B cell (primary cell): Measurements from ENCODE around the gene CMTM7. TPM values are rescaled to one million over a fixed set of nuclear protein-coding genes. Genes with fewer than 3 reads are reported as not detected.
A peak's percentile ranks its signal among the peaks of the same experiment; 100 is the strongest.

Source experiments
- ATAC-seq: fragments of 200-7000 bp; cut with Tn5 transposase; one replicate; pipeline ENCODE4 v1.10.0; 2021; ENCODE audit warnings: low read depth, mild to moderate bottlenecking, moderate number of reproducible peaks, moderate library complexity
- CTCF ChIA-PET: fragments of 350-600 bp; sonication (Branson Sonifier 250); formaldehyde crosslinking; loops from one replicate; lab custom pipeline; 2021; ENCODE audit warnings: antibody characterized with exemption, inconsistent platforms; lab: Charles Lee
- POLR2A ChIA-PET: fragments of 350-600 bp; sonication (Branson Sonifier 250); formaldehyde crosslinking; loops from one replicate; lab custom pipeline; 2021; ENCODE audit warnings: antibody characterized with exemption; lab: Charles Lee
- DNase-seq: peaks from one replicate; pipeline ENCODE4 v3.0.0; 2013
- H2AFZ ChIP-seq: 2 replicates; pipeline ENCODE4 v1.6.1; 2012; ENCODE audit warnings: mild to moderate bottlenecking, low read depth, low read length; ENCODE audit not compliant: insufficient read depth, poor library complexity, severe bottlenecking
- H3K27ac ChIP-seq, 2 donors: 1 replicate in 1 of 2; 2 replicates in 1 of 2; pipeline ENCODE4 v1.5.1; 2012 to 2013; ENCODE audit warnings: low read length in 2 of 2, mild to moderate bottlenecking in 2 of 2, moderate library complexity in 1 of 2
- H3K27me3 ChIP-seq, 4 experiments: fragments of 200-600 bp in 1 of 4; sonication (generic) in 1 of 4; replicated peaks in 1 of 4; 1 replicate in 2 of 4; 2 replicates in 2 of 4; pipeline versions ENCODE4 v1.6.1 to v1.7.0; 2013 to 2016; ENCODE audit warnings: low read length in 3 of 4, mild to moderate bottlenecking in 2 of 4, mixed read lengths in 1 of 4, moderate library complexity in 1 of 4; ENCODE audit not compliant: insufficient read depth in 4 of 4, control insufficient read depth in 3 of 4; ENCODE audit errors: control extremely low read depth in 1 of 4
- H3K36me3 ChIP-seq, 2 experiments: replicated peaks in 1 of 2; 1 replicate in 1 of 2; 2 replicates in 1 of 2; pipeline versions ENCODE4 v1.6.1 to v1.7.1; 2013; ENCODE audit warnings: low read length in 1 of 2; ENCODE audit not compliant: insufficient read depth in 2 of 2, control insufficient read depth in 1 of 2; ENCODE audit errors: control extremely low read depth in 1 of 2, extremely low read depth in 1 of 2
- H3K4me1 ChIP-seq, 2 donors: fragments of 200-600 bp in 1 of 2; sonication (generic) in 1 of 2; 1 replicate in 1 of 2; 2 replicates in 1 of 2; pipeline versions ENCODE4 v1.5.1 to v1.6.1; 2013 to 2017; ENCODE audit warnings: low read length in 2 of 2; ENCODE audit not compliant: control insufficient read depth in 2 of 2, insufficient read depth in 2 of 2
- H3K4me2 ChIP-seq: replicated peaks from 2 replicates; pipeline ENCODE3; 2012; ENCODE audit warnings: mild to moderate bottlenecking, low read depth, low read length; ENCODE audit not compliant: poor library complexity, severe bottlenecking
- H3K4me3 ChIP-seq, 5 experiments: fragments of 200-600 bp in 1 of 5; sonication (generic) in 1 of 5; 1 replicate in 3 of 5; 2 replicates in 2 of 5; pipeline versions ENCODE4 v1.5.1 to v1.7.0; 2011 to 2016; ENCODE audit warnings: low read length in 4 of 5, mild to moderate bottlenecking in 4 of 5, low read depth in 2 of 5, control low read depth in 1 of 5, moderate library complexity in 1 of 5; ENCODE audit not compliant: insufficient read depth in 1 of 5; ENCODE audit errors: control extremely low read depth in 1 of 5, extremely low read depth in 1 of 5
- H3K79me2 ChIP-seq: fragments of 200-600 bp; sonication (generic); one replicate; pipeline ENCODE4 v1.6.0; 2016; ENCODE audit warnings: low read length; ENCODE audit not compliant: control insufficient read depth, insufficient read depth
- H3K9ac ChIP-seq: fragments of 200-600 bp; sonication (generic); 2 replicates; pipeline ENCODE4 v1.6.1; 2017; ENCODE audit warnings: mild to moderate bottlenecking, low read length, moderate library complexity
- H3K9me3 ChIP-seq, 3 donors: one replicate each; pipeline versions ENCODE4 v1.6.1 to v1.7.1; 2013; ENCODE audit warnings: low read length in 2 of 3; ENCODE audit not compliant: control insufficient read depth in 2 of 3, insufficient read depth in 1 of 3; ENCODE audit errors: control extremely low read depth in 1 of 3
- H4K20me1 ChIP-seq: 2 replicates; pipeline ENCODE4 v1.6.0; 2012; ENCODE audit warnings: mild to moderate bottlenecking, low read length; ENCODE audit not compliant: insufficient read depth, control insufficient read depth, poor library complexity, severe bottlenecking
- H3K27ac Mint-ChIP-seq: one replicate; pipeline ENCODE4 v1.8.0; 2021; ENCODE audit warnings: mixed read lengths
- H3K27me3 Mint-ChIP-seq: one replicate; pipeline ENCODE4 v1.8.0; 2021; ENCODE audit warnings: mixed read lengths
- H3K4me1 Mint-ChIP-seq: one replicate; pipeline ENCODE4 v1.8.0; 2021; ENCODE audit warnings: mixed read lengths
- H3K4me3 Mint-ChIP-seq: one replicate; pipeline ENCODE4 v1.8.0; 2021; ENCODE audit warnings: mixed read lengths
- H3K9me3 Mint-ChIP-seq: one replicate; pipeline ENCODE4 v1.8.0; 2022; ENCODE audit warnings: mixed read lengths; ENCODE audit not compliant: insufficient read depth
- CTCF ChIP-seq: fragments of 200-600 bp; IDR thresholded peaks from one replicate; pipeline ENCODE4 v1.8.0; 2022; ENCODE audit warnings: antibody characterized with exemption, mild to moderate bottlenecking
- EZH2 ChIP-seq: IDR thresholded peaks from 2 replicates; pipeline ENCODE4 v1.6.1; 2012; ENCODE audit warnings: borderline replicate concordance, low read depth, mild to moderate bottlenecking, moderate library complexity, low read length; ENCODE audit not compliant: insufficient read depth, poor library complexity, severe bottlenecking
- WGBS: methylation state at CpG from one replicate; pipeline ENCODE4 v1.1.5; 2013; ENCODE audit warnings: missing lambda C conversion rate; ENCODE audit not compliant: insufficient coverage; 5-methylcytosine and 5-hydroxymethylcytosine counted together
- intact Hi-C: fragments of 100-400 bp; cut with micrococcal nuclease; formaldehyde crosslinking; loops from one replicate; pipeline ENCODE4 v1.10.0; 2022
- polyA plus RNA-seq: library from polyadenylated mRNA; depleted of rRNA; stranded (reverse); fragments of >200 nt; gene quantifications from 2 replicates; pipeline ENCODE4 v1.2.3, GENCODE V29; 2012
- total RNA-seq, 2 donors: library from RNA; stranded (reverse); fragments of 120-200 nt in 1 of 2; gene quantifications; 1 replicate in 1 of 2; 2 replicates in 1 of 2; pipeline versions ENCODE4 v1.2.3 to v1.2.4, GENCODE V29; 2013 to 2022

CMTM7 gene
- total and polyA plus RNA-seq, 2 donors (not counting 1 experiment from before 2014, with no cell fraction given): 71.5 to 76.1 TPM

GRCh38 chr3:32456429-32457130 lies 64.9 kb downstream of the CMTM7 start:
- CTCF ChIA-PET: interaction anchor here (1.2 to 5.6 kb wide), 5 partner anchors 12 to 81 kb away, joined by 4 to 67 read pairs (median 33); no protein-coding TSS in a partner anchor

More at GRCh38 chr3:32456429-32457130, 64.9 kb downstream of the CMTM7 start:
- WGBS: 83% methylated on average over 11 of the region's 11 CpGs
- ATAC-seq (no peak), DNase-seq (no peak)
- no peak for TF ChIP-seq CTCF
- no peak for TF ChIP-seq EZH2
- POLR2A ChIA-PET: interaction anchor here (0.9 to 1.6 kb wide), 5 partner anchors 11 to 23 kb away, joined by 3 to 4 read pairs (median 3); no protein-coding TSS in a partner anchor
- intact Hi-C loops: loop anchor here (5.0 kb wide), 1 partner anchor 34 kb away; no protein-coding TSS in a partner anchor
- Histone ChIP-seq H3K9ac (peak overlapping the region; percentile 6), H3K4me1 (peaks cover 59 to 65% of the 10 kb centered on the region in 2 donors), H3K27me3 (no peaks in the 10 kb centered on the region), H3K79me2 (peaks cover 61% of the 10 kb centered on the region), H3K4me2 (peak overlapping the region; percentile 62), H2AFZ (no peak overlapping the region), H3K27ac (peak overlapping the region; percentile 64 to 94), H4K20me1 (no peaks in the 10 kb centered on the region), H3K36me3 (peaks cover 0 to 29% of the 10 kb centered on the region in 2 experiments), H3K4me3 (no peak overlapping the region), H3K9me3 (no peaks in the 10 kb centered on the region)
- Mint-ChIP-seq H3K27me3 (no peaks in the 10 kb centered on the region), H3K4me3 (no peak overlapping the region), H3K9me3 (no peaks in the 10 kb centered on the region), H3K27ac (peak overlapping the region; percentile 86), H3K4me1 (peaks cover 58% of the 10 kb centered on the region)
